A549 treated with CORT108297 at 1 μM for 4 hours (cell line): ENCODE measurements around the gene ADPRHL1. TPM values are rescaled to one million over a fixed set of nuclear protein-coding genes. Genes with fewer than 3 reads are reported as not detected.

Experiments
- total RNA-seq: library from RNA; stranded (reverse); fragments of 200-300 nt; extraction: Qiagen RNA extraction; gene quantifications from 5 replicates; pipeline ENCODE4 v1.2.3, GENCODE V29; 2022

Gene ADPRHL1
- total RNA-seq: 12.2 to 15.5 TPM (median 12.9 TPM) in 5 replicates

DNA sequence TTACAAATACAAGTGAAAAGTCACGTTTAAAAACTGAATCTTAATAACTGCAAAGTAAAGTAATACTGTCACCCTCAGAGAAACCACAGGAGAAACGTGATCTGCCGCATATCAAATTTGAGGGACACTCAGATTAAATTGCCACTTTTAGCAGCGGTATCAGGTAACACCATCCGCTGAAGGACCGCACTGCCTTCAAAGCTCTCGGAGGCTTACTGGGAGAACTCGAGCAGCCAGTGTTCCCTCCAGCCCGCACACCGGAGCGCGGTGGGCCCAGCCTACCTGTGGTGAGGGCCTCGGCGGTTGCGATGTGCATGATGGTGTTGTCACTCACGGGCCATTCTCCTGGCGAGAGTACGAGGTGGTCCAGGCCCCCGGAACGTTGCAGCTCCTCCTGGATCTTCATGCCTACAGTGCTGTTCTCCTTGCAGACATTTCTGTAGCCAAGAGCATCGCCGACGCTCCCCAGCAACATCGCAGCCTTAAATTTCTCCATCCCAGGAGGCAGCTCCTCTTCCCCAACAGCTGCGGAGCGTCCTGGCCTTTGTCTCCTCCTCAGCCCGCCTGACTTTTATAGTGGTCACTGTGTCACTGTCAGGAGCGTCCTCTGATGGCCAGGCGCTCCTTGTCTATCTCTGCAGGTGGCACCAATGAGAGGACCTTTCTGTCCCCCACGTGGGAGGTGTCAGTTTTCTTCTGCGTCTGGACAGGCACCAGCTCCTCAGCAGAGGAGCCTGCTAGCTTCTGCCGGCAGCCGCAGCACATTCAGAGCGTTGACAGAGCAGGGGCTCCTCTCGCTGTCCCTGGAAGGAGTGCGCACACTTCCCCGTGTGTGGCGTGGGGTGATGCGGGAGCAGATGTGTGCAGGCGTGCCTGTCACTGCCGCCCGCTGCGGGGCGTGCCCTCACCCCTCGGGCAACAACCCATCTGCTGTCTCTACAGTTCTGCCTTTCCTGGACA, at the start of gene ADPRHL1:
TSS of gene ADPRHL1 (minus strand) at position 547 of the 960 bp plus-strand sequence. CDS start at position 496, 51 bp downstream.

GRCh38 chr13:113490496-113491417, 37.5 kb upstream of the ADPRHL1 start, which contains the start of gene DCUN1D2:
Gene DCUN1D2 (minus strand): TSS chr13:113490711. CDS start chr13:113490669, 42 bp downstream.

Other genes starting within 250 kb of the ADPRHL1 start
- gene PCID2, start 244.8 kb downstream of the ADPRHL1 start, total RNA-seq: 39.3 to 44.6 TPM (median 43.1 TPM) in 5 replicates
- 52.0 to 57.4 TPM (median 55.5 TPM) in 5 replicates for gene CUL4A, start 243.9 kb downstream of the ADPRHL1 start, total RNA-seq
- gene LAMP1, start 156.2 kb downstream of the ADPRHL1 start, total RNA-seq: 72.2 to 95.3 TPM (median 89.7 TPM) in 5 replicates
- 1.2 to 2.1 TPM (median 1.8 TPM) in 5 replicates for gene GRTP1, start 89.4 kb downstream of the ADPRHL1 start, total RNA-seq
- 9.4 to 10.9 TPM (median 10.0 TPM) in 5 replicates for gene DCUN1D2, start 37.2 kb upstream of the ADPRHL1 start, total RNA-seq
- gene TFDP1, start 131.3 kb upstream of the ADPRHL1 start, total RNA-seq: 94.2 to 109 TPM (median 107 TPM) in 5 replicates
- gene ATP4B, start 204.7 kb upstream of the ADPRHL1 start, total RNA-seq: not detected in 5 replicates
- not detected in 5 replicates for gene GRK1, start 213.7 kb upstream of the ADPRHL1 start, total RNA-seq